HepG2 (cell line): Measurements from ENCODE around the gene C11orf58. TPM values are rescaled to one million over a fixed set of nuclear protein-coding genes. Genes with fewer than 3 reads are reported as not detected.

Experiments
- HMG20B ChIP-seq: conservative IDR thresholded peaks from 2 replicates; pipeline ENCODE4 v1.6.1; 2016; ENCODE audit warnings: missing genetic modification reagents, missing compliant biosample characterization
- ISX ChIP-seq: sonication (generic); formaldehyde crosslinking; conservative IDR thresholded peaks from 2 replicates; pipeline ENCODE4 v1.5.0; 2020; ENCODE audit warnings: missing genetic modification reagents
- MXI1 ChIP-seq: IDR thresholded peaks from 3 replicates; pipeline ENCODE4 v1.6.1; 2012; ENCODE audit warnings: low read depth, low read length, inconsistent platforms, borderline replicate concordance
- NR2F1 ChIP-seq, 2 experiments: fragments of 450-650 bp in 1 of 2; formaldehyde crosslinking in 1 of 2; IDR thresholded peaks; 2 replicates each; pipeline versions ENCODE4 v1.5.0 to v1.6.1; 2016 to 2020; ENCODE audit warnings: mild to moderate bottlenecking in 1 of 2, missing compliant biosample characterization in 1 of 2, missing genetic modification reagents in 1 of 2, moderate library complexity in 1 of 2
- NR2F2 ChIP-seq: IDR thresholded peaks from 2 replicates; pipeline ENCODE4 v1.6.1; 2012; ENCODE audit warnings: low read depth, inconsistent platforms, borderline replicate concordance
- TFDP1 ChIP-seq: IDR thresholded peaks from 2 replicates; pipeline ENCODE4 v1.6.1; 2016; ENCODE audit warnings: missing compliant biosample characterization, missing genetic modification reagents, borderline replicate concordance
- THAP7 ChIP-seq: sonication (generic); formaldehyde crosslinking; IDR thresholded peaks from 2 replicates; pipeline ENCODE4 v1.8.1; 2023; ENCODE audit warnings: mild to moderate bottlenecking, missing genetic modification reagents
- THAP8 ChIP-seq: sonication (generic); formaldehyde crosslinking; IDR thresholded peaks from 2 replicates; pipeline ENCODE4 v1.5.1; 2020; ENCODE audit warnings: missing genetic modification reagents, mild to moderate bottlenecking, borderline replicate concordance
- YEATS4 ChIP-seq: sonication (generic); formaldehyde crosslinking; IDR thresholded peaks from 2 replicates; pipeline ENCODE4 v1.4.0; 2020; ENCODE audit warnings: missing genetic modification reagents, borderline replicate concordance
- YY1 ChIP-seq: IDR thresholded peaks from 2 replicates; pipeline ENCODE4 v1.6.1; 2011; ENCODE audit warnings: low read length, low read depth, moderate library complexity, mild to moderate bottlenecking; ENCODE audit not compliant: insufficient read depth, insufficient replicate concordance
- ZBTB10 ChIP-seq: sonication (generic); formaldehyde crosslinking; IDR thresholded peaks from 2 replicates; pipeline ENCODE4 v1.4.0; 2020; ENCODE audit warnings: missing genetic modification reagents, borderline replicate concordance
- ZNF260 ChIP-seq: sonication (generic); formaldehyde crosslinking; IDR thresholded peaks from 2 replicates; pipeline ENCODE4 v1.4.0; 2020; ENCODE audit warnings: missing genetic modification reagents, low read depth, mild to moderate bottlenecking, borderline replicate concordance
- ZNF512 ChIP-seq: sonication (generic); formaldehyde crosslinking; IDR thresholded peaks from 2 replicates; pipeline ENCODE4 v1.4.0; 2020; ENCODE audit warnings: mild to moderate bottlenecking, missing genetic modification reagents
- ZNF609 ChIP-seq: sonication (generic); formaldehyde crosslinking; IDR thresholded peaks from 2 replicates; pipeline ENCODE4 v1.4.0; 2020; ENCODE audit warnings: mild to moderate bottlenecking, missing genetic modification reagents, borderline replicate concordance
- ZNF740 ChIP-seq: sonication (generic); formaldehyde crosslinking; IDR thresholded peaks from 2 replicates; pipeline ENCODE4 v1.4.0; 2020; ENCODE audit warnings: missing genetic modification reagents
- polyA plus RNA-seq, 8 experiments: library from polyadenylated mRNA; depleted of rRNA in 3 of 8; stranded (reverse) in 7 of 8; unstranded in 1 of 8; fragments of >200 nt; fragmentation: Illumina TruSeq in 4 of 8; extraction: Trizol in 4 of 8; gene quantifications; 2 replicates each; pipeline versions ENCODE4 v1.2.1 to v1.2.3, GENCODE V29; 2011 to 2016; ENCODE audit warnings: low read depth in 4 of 8, missing spikeins in 1 of 8, mixed read lengths in 1 of 8; ENCODE audit not compliant: insufficient read depth in 1 of 8
- total RNA-seq, 5 experiments: library from RNA; depleted of rRNA; stranded (reverse); fragments of >200 nt; fragmentation: Illumina TruSeq; extraction: Trizol; gene quantifications; 2 replicates each; pipeline ENCODE4 v1.2.3, GENCODE V29; 2016; ENCODE audit warnings: low read depth in 1 of 5

Gene C11orf58
- total and polyA plus RNA-seq, 2 of the 13 experiments (the other 11 are each of a cell fraction or from before 2014, with no cell fraction given): 83.8 to 167 TPM

GRCh38 chr11:16774936-16775613 lies 36.6 kb downstream of the C11orf58 start (continued):
- TF ChIP-seq THAP7 (CRISPR knock-in tag): no peak
- TF ChIP-seq YY1: no peak
- TF ChIP-seq ZNF512 (CRISPR knock-in tag): no peak
- no peak for TF ChIP-seq ZBTB10 (CRISPR knock-in tag)
- no peak for TF ChIP-seq ISX (CRISPR knock-in tag)
- TF ChIP-seq YEATS4 (CRISPR knock-in tag): no peak; the same call in 1 of the 2 replicates
- no peak for TF ChIP-seq ZNF609
- TF ChIP-seq TFDP1: no peak
- TF ChIP-seq ZNF260 (CRISPR knock-in tag): no peak
- TF ChIP-seq HMG20B (CRISPR knock-in tag): no peak
- no peak for TF ChIP-seq THAP8 (CRISPR knock-in tag)
- peak in 1 of 2 experiments; percentile 34; a peak in 1 of 4 replicates for TF ChIP-seq NR2F1 (CRISPR knock-in tag; IDR thresholded peaks at IDR 0.05)
- no peak for TF ChIP-seq NR2F2
- no peak for TF ChIP-seq MXI1
- TF ChIP-seq ZNF740: no peak
